Measurements from ENCODE around the gene GJA1. TPM values are rescaled to one million over a fixed set of nuclear protein-coding genes. Genes with fewer than 3 reads are reported as not detected.

GJA1 gene
- total RNA-seq, 1 donor from 2014 or later: 299 TPM

DNA sequence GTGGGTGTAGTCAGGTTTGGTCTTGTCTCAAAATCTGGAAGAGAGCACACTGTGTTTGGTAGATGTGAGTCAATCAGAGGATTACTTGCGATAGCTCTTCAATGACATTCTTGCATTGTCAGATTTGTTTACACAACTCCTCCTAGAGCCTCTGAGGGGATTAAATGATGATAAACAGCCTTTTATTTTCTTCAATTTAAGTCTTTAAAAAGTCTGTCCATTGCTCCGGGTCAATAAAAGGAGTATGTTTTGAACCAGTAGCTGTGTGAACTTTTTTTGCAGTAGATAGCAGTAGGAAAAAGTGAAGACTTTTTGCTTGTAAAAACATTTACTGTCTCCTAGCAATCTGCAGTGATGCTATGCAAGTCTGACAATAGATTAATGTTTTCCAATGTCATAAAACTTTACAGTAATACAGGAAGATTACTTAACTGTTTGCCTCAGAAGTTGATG is 49.9 kb downstream of the GJA1 start:
- no peak overlapping the region for H3K4me3 ChIP-seq (ENCODE audit: low read depth, low read length)
- no peak for DNase-seq (ENCODE audit: low read depth)
- TF ChIP-seq, protein P1, sequence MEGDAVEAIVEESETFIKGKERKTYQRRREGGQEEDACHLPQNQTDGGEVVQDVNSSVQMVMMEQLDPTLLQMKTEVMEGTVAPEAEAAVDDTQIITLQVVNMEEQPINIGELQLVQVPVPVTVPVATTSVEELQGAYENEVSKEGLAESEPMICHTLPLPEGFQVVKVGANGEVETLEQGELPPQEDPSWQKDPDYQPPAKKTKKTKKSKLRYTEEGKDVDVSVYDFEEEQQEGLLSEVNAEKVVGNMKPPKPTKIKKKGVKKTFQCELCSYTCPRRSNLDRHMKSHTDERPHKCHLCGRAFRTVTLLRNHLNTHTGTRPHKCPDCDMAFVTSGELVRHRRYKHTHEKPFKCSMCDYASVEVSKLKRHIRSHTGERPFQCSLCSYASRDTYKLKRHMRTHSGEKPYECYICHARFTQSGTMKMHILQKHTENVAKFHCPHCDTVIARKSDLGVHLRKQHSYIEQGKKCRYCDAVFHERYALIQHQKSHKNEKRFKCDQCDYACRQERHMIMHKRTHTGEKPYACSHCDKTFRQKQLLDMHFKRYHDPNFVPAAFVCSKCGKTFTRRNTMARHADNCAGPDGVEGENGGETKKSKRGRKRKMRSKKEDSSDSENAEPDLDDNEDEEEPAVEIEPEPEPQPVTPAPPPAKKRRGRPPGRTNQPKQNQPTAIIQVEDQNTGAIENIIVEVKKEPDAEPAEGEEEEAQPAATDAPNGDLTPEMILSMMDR (IDR thresholded peaks at IDR 0.05; ENCODE audit: insufficient read depth, low read length, poor library complexity, severe bottlenecking): no peak
- H3K27me3 ChIP-seq (ENCODE audit: control insufficient read depth, insufficient read depth, low read length): no peaks in the 10 kb centered on the region
- H3K36me3 ChIP-seq (ENCODE audit: control insufficient read depth, insufficient read depth, low read length): no peaks in the 10 kb centered on the region

DNA sequence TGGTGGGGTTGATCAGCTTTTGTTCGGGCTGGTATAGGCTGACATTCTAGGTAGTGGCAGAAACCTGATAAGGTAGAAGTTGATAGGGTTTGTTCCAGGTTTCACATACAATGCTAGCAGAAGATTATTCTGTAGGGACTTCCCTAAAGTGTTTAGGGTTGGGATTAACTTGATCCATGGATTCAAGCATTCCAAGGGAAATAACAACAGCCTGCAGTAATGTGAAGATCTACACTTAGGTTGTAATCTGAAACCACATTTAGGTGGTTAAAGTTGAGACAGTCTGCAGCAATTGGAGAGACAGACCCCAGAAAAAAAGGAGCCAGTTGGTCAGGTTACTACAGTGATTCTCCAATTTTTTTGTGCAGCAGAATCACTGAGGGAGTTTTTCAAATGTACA is 56.1 kb downstream of the GJA1 start:
- H3K36me3 ChIP-seq (ENCODE audit: control insufficient read depth, insufficient read depth, low read length): no peaks in the 10 kb centered on the region
- DNase-seq (ENCODE audit: low read depth): no peak
- no peaks in the 10 kb centered on the region for H3K27me3 ChIP-seq (ENCODE audit: control insufficient read depth, insufficient read depth, low read length)
- TF ChIP-seq, protein P1 (IDR thresholded peaks at IDR 0.05; ENCODE audit: insufficient read depth, low read length, poor library complexity, severe bottlenecking): no peak
- no peak overlapping the region for H3K4me3 ChIP-seq (ENCODE audit: low read depth, low read length)

DNA sequence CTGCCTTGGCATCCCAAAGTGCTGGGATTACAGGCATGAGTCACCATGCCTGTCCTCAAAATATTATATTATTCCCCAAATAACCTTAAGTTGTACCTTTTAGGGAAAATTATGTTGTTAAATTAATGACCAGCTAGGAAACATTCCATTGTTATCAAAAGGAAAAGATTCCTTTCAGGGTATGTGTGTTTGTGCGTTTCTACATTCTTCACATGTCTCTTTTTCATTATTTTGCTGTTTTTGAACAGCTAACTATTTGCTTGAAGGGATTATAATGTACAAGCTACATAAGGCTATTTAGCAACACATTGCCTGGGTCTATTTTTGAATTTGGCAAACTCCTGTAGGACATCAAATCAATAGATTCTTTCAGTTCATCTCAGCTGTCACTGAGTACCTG is 57.1 kb downstream of the GJA1 start:
- TF ChIP-seq, protein P1 (IDR thresholded peaks at IDR 0.05; ENCODE audit: insufficient read depth, low read length, poor library complexity, severe bottlenecking): no peak
- Histone ChIP-seq H3K27me3 (ENCODE audit: control insufficient read depth, insufficient read depth, low read length) (no peaks in the 10 kb centered on the region), H3K36me3 (ENCODE audit: control insufficient read depth, insufficient read depth, low read length) (no peaks in the 10 kb centered on the region), H3K4me3 (ENCODE audit: low read depth, low read length) (no peak overlapping the region)
- DNase-seq (ENCODE audit: low read depth): no peak

DNA sequence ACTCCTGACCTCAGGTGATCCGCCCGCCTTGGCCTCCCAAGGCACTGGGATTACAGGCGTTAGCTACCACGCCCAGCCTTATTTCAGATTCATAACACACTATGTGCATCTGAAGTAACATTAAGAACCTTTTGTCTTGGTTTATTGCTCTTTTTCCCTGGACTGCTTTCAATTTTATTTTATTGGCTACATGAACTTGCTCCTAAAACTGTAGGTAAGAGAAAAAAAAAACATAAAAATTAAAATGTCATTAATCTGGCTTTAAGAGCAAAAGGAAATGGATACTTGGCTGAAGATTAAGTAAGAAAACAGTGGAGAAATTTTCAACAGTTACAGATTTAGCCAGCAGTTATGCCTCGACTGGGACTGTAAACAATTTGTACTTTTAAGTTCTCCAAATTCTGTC is 62.5 kb downstream of the GJA1 start:
- DNase-seq (ENCODE audit: low read depth): no peak
- H3K4me3 ChIP-seq (ENCODE audit: low read depth, low read length): no peak overlapping the region
- TF ChIP-seq, protein P1 (IDR thresholded peaks at IDR 0.05; ENCODE audit: insufficient read depth, low read length, poor library complexity, severe bottlenecking): no peak
- no peaks in the 10 kb centered on the region for H3K36me3 ChIP-seq (ENCODE audit: control insufficient read depth, insufficient read depth, low read length)
- no peaks in the 10 kb centered on the region for H3K27me3 ChIP-seq (ENCODE audit: control insufficient read depth, insufficient read depth, low read length)

DNA sequence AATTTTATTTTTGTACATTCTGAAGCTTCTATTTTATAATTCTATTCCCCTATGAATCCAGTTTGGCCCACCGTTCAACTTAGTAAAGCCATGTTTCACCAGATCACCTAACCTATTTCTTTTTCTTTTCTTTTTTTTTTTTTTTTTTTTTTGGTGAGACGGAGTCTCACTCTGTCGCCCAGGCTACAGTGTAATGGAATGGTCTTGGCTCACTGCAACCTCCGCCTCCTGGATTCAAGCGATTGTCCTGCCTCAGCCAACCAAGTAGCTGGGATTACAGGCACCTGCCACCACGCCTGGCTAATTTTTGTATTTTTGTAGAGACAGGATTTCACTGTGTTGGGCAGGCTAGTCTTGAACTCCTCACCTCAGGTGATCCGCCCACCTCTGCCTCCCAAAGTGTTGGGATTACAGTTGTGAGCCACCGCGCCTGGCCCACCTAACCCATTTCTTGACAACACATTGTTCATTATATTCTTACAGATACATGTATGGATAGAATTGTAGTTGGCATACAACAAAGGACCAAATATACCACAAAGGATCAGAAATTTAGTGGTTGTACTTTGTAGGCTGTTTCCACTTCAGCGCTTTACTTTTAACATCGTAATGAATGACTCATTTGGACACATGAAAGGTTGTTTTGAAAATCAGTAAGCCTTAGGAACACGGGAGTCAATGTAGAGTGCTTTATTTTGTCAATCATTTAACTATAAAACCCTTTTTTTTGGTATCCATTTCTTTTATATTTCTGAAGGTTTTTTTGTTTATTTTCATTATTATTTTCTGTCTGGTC is 63.2 kb downstream of the GJA1 start:
- DNase-seq (ENCODE audit: low read depth): no peak
- H3K27me3 ChIP-seq (ENCODE audit: control insufficient read depth, insufficient read depth, low read length): no peaks in the 10 kb centered on the region
- no peaks in the 10 kb centered on the region for H3K36me3 ChIP-seq (ENCODE audit: control insufficient read depth, insufficient read depth, low read length)
- H3K4me3 ChIP-seq (ENCODE audit: low read depth, low read length): no peak overlapping the region
- TF ChIP-seq, protein P1 (IDR thresholded peaks at IDR 0.05; ENCODE audit: insufficient read depth, low read length, poor library complexity, severe bottlenecking): no peak

Other genes with a start within 250 kb of the GJA1 start
- 4.1 and 9.8 TPM in 2 replicates for gene TBC1D32, start 101.2 kb upstream of the GJA1 start, total RNA-seq

Measured in kidney epithelial cell (primary cell).